Nucleus accumbens (tissue), 56 donors: ENCODE results near the gene WNT16.

Experiments
- DNase-seq, 56 donors: peaks; one replicate each; lab custom pipeline; 2025; lab: John Stamatoyannopoulos, UW

WNT16 gene

GRCh38 chr7:121339082-121339481 lies 10.3 kb downstream of the WNT16 start:
- no peak for DNase-seq

- DNase-seq: no peak
These were observed 13.1 kb downstream of the WNT16 start for GRCh38 chr7:121341933-121342332.

- DNase-seq: no peak
These were observed 13.8 kb downstream of the WNT16 start for GRCh38 chr7:121342631-121343030.

GRCh38 chr7:121343302-121343701 lies 14.5 kb downstream of the WNT16 start:
- DNase-seq: no peak

GRCh38 chr7:121344093-121344492 lies 15.3 kb downstream of the WNT16 start:
- DNase-seq: no peak

- no peak for DNase-seq
These were observed 15.7 kb downstream of the WNT16 start for GRCh38 chr7:121344497-121344896.

GRCh38 chr7:121351682-121352081 lies 22.9 kb downstream of the WNT16 start:
- DNase-seq: no peak

- DNase-seq: no peak
These were observed 23.5 kb downstream of the WNT16 start for GRCh38 chr7:121352323-121352722.

GRCh38 chr7:121355574-121355973 lies 26.8 kb downstream of the WNT16 start:
- DNase-seq: no peak

GRCh38 chr7:121360564-121360963 lies 31.8 kb downstream of the WNT16 start:
- DNase-seq: no peak

GRCh38 chr7:121366852-121367431 lies 38.1 kb downstream of the WNT16 start:
- peak in 1 of 56 donors; percentile 1 for DNase-seq

GRCh38 chr7:121369462-121369861 lies 40.7 kb downstream of the WNT16 start:
- no peak for DNase-seq

- DNase-seq: no peak
These were observed 42.6 kb downstream of the WNT16 start for GRCh38 chr7:121371367-121371766.

- no peak for DNase-seq
These were observed 43.1 kb downstream of the WNT16 start for GRCh38 chr7:121371883-121372282.

GRCh38 chr7:121372376-121373010 lies 43.7 kb downstream of the WNT16 start:
- DNase-seq: no peak

- no peak for DNase-seq
These were observed 44.4 kb downstream of the WNT16 start for GRCh38 chr7:121373177-121373576.

- no peak for DNase-seq
These were observed 48.2 kb downstream of the WNT16 start for GRCh38 chr7:121376979-121377378.

- no peak for DNase-seq
These were observed 51.1 kb downstream of the WNT16 start for GRCh38 chr7:121379930-121380329.

GRCh38 chr7:121382473-121382872 lies 53.7 kb downstream of the WNT16 start:
- no peak for DNase-seq

- no peak for DNase-seq
These were observed 54.6 kb downstream of the WNT16 start for GRCh38 chr7:121383235-121383910.

- no peak for DNase-seq
These were observed 55.5 kb downstream of the WNT16 start for GRCh38 chr7:121384265-121384664.
